ENCODE data around the gene MROH7. TPM values are rescaled to one million over a fixed set of nuclear protein-coding genes. Genes with fewer than 3 reads are reported as not detected.

The MROH7 gene
- polyA plus RNA-seq, 1 donor from 2014 or later, result not detected

DNA sequence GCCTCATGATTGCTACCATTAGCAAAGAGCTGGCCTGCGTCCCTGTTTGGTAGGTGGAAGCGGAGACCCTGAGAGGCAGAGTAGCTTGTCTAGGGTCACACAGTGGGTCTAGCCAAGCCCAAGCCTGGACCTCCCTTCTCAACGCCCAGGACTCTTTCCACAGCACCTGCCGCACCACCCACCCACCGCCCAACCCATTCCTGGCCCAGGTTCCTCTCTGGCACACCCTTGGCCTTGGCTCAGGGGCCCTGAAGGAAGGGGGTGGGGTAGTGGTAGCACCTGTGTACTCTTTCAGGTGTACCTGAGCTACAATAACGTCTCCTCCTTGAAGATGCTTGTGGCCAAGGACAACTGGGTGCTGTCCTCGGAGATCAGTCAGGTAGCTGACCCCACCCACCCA, 37.5 kb upstream of the MROH7 start:
- Histone ChIP-seq H3K9me3 (ENCODE audit: low read length) (no peaks in the 10 kb centered on the region), H4K20me1 (ENCODE audit: insufficient read depth) (no peaks in the 10 kb centered on the region), H3K9me2 (ENCODE audit: insufficient read depth, low read length) (no peaks in the 10 kb centered on the region), H3K27ac (ENCODE audit: low read length) (no peak overlapping the region), H3K9ac (ENCODE audit: low read length) (no peak overlapping the region), H3K27me3 (ENCODE audit: insufficient read depth, low read depth, low read length) (no peaks in the 10 kb centered on the region), H3K36me3 (ENCODE audit: insufficient read depth, low read length) (no peaks in the 10 kb centered on the region), H3K4me2 (ENCODE audit: low read length) (no peak overlapping the region), H3K4me3 (ENCODE audit: low read length) (no peak overlapping the region), H2AFZ (ENCODE audit: low read depth, low read length) (no peak overlapping the region), H3F3A (ENCODE audit: insufficient read depth, low read length, poor library complexity, severe bottlenecking) (no peaks in the 10 kb centered on the region), H3K79me2 (replicated peaks; ENCODE audit: insufficient read depth, low read length) (no peaks in the 10 kb centered on the region)
- TF ChIP-seq, protein P1, sequence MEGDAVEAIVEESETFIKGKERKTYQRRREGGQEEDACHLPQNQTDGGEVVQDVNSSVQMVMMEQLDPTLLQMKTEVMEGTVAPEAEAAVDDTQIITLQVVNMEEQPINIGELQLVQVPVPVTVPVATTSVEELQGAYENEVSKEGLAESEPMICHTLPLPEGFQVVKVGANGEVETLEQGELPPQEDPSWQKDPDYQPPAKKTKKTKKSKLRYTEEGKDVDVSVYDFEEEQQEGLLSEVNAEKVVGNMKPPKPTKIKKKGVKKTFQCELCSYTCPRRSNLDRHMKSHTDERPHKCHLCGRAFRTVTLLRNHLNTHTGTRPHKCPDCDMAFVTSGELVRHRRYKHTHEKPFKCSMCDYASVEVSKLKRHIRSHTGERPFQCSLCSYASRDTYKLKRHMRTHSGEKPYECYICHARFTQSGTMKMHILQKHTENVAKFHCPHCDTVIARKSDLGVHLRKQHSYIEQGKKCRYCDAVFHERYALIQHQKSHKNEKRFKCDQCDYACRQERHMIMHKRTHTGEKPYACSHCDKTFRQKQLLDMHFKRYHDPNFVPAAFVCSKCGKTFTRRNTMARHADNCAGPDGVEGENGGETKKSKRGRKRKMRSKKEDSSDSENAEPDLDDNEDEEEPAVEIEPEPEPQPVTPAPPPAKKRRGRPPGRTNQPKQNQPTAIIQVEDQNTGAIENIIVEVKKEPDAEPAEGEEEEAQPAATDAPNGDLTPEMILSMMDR (IDR thresholded peaks at IDR 0.05; ENCODE audit: poor library complexity, severe bottlenecking), result no peak
- TF ChIP-seq EZH2 (IDR thresholded peaks at IDR 0.05; ENCODE audit: borderline replicate concordance, insufficient read depth, low read length, poor library complexity, severe bottlenecking) (no peak), SMC3 (conservative IDR thresholded peaks at IDR 0.05; ENCODE audit: poor library complexity) (no peak), RAD21 (conservative IDR thresholded peaks at IDR 0.05) (no peak), POLR2AphosphoS5 (IDR thresholded peaks at IDR 0.05) (no peak), MXI1 (conservative IDR thresholded peaks at IDR 0.05; ENCODE audit: poor library complexity, severe bottlenecking) (no peak), TAF1 (IDR thresholded peaks at IDR 0.05; ENCODE audit: low read depth) (no peak), EP300 (conservative IDR thresholded peaks at IDR 0.05; ENCODE audit: poor library complexity, severe bottlenecking) (no peak)
- TF ChIP-seq, protein P2, sequence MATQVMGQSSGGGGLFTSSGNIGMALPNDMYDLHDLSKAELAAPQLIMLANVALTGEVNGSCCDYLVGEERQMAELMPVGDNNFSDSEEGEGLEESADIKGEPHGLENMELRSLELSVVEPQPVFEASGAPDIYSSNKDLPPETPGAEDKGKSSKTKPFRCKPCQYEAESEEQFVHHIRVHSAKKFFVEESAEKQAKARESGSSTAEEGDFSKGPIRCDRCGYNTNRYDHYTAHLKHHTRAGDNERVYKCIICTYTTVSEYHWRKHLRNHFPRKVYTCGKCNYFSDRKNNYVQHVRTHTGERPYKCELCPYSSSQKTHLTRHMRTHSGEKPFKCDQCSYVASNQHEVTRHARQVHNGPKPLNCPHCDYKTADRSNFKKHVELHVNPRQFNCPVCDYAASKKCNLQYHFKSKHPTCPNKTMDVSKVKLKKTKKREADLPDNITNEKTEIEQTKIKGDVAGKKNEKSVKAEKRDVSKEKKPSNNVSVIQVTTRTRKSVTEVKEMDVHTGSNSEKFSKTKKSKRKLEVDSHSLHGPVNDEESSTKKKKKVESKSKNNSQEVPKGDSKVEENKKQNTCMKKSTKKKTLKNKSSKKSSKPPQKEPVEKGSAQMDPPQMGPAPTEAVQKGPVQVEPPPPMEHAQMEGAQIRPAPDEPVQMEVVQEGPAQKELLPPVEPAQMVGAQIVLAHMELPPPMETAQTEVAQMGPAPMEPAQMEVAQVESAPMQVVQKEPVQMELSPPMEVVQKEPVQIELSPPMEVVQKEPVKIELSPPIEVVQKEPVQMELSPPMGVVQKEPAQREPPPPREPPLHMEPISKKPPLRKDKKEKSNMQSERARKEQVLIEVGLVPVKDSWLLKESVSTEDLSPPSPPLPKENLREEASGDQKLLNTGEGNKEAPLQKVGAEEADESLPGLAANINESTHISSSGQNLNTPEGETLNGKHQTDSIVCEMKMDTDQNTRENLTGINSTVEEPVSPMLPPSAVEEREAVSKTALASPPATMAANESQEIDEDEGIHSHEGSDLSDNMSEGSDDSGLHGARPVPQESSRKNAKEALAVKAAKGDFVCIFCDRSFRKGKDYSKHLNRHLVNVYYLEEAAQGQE (IDR thresholded peaks at IDR 0.05; ENCODE audit: borderline replicate concordance), result no peak

DNA sequence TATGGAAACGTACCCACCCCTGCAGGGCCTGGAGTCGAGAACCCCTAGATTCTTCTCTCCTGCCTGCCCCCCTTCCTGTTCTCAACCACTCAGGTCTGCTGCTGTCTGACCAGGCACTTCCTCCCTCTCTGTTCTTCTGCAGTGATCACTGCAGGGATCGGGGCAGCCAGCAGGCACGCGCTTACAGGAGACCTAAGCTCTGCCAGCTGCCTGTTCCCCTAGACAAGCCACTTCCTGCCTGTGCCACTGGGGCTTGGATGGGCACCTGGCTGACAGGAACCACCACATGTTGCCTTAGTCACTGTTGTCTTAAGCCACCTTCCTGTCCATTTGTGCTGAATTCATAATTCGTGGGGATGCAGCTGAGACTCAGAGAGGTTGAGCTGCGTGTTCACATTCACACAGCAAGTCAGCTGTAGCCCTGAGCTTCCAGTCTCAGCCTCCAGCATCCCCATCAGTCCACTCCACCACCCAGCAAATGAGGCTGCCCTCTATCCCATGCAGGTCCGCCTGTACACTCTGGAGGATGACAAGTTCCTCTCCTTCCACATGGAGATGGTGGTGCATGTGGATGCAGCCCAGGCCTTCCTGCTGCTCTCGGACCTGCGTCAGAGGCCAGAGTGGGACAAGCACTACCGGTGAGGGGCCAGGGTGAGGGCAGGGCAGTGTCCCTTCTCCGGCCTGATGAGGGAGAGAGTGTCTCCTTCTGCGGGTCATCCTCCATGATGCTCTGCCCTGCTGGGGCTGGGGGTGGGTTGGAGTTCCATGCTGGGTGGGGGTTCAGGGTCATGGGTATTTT, 36.8 kb upstream of the MROH7 start:
- no peak overlapping the region for H3K9ac ChIP-seq (ENCODE audit: low read length)
- no peaks in the 10 kb centered on the region for H3F3A ChIP-seq (ENCODE audit: insufficient read depth, low read length, poor library complexity, severe bottlenecking)
- no peak overlapping the region for H3K4me2 ChIP-seq (ENCODE audit: low read length)
- no peaks in the 10 kb centered on the region for H3K79me2 ChIP-seq (replicated peaks; ENCODE audit: insufficient read depth, low read length)
- H3K4me3 ChIP-seq (ENCODE audit: low read length), result no peak overlapping the region
- H4K20me1 ChIP-seq (ENCODE audit: insufficient read depth), result no peaks in the 10 kb centered on the region
- no peaks in the 10 kb centered on the region for H3K27me3 ChIP-seq (ENCODE audit: insufficient read depth, low read depth, low read length)
- H2AFZ ChIP-seq (ENCODE audit: low read depth, low read length), result no peak overlapping the region
- no peaks in the 10 kb centered on the region for H3K9me2 ChIP-seq (ENCODE audit: insufficient read depth, low read length)
- H3K9me3 ChIP-seq (ENCODE audit: low read length), result no peaks in the 10 kb centered on the region
- TF ChIP-seq RAD21 (conservative IDR thresholded peaks at IDR 0.05), result no peak
- no peak for TF ChIP-seq EZH2 (IDR thresholded peaks at IDR 0.05; ENCODE audit: borderline replicate concordance, insufficient read depth, low read length, poor library complexity, severe bottlenecking)
- no peak for TF ChIP-seq SMC3 (conservative IDR thresholded peaks at IDR 0.05; ENCODE audit: poor library complexity)
- no peak for TF ChIP-seq EP300 (conservative IDR thresholded peaks at IDR 0.05; ENCODE audit: poor library complexity, severe bottlenecking)
- TF ChIP-seq, protein P2 (IDR thresholded peaks at IDR 0.05; ENCODE audit: borderline replicate concordance), result no peak
- TF ChIP-seq, protein P1 (IDR thresholded peaks at IDR 0.05; ENCODE audit: poor library complexity, severe bottlenecking), result no peak
- TF ChIP-seq TAF1 (IDR thresholded peaks at IDR 0.05; ENCODE audit: low read depth), result no peak
- no peak for TF ChIP-seq POLR2AphosphoS5 (IDR thresholded peaks at IDR 0.05)
- TF ChIP-seq MXI1 (conservative IDR thresholded peaks at IDR 0.05; ENCODE audit: poor library complexity, severe bottlenecking), result no peak
- H3K36me3 ChIP-seq (ENCODE audit: insufficient read depth, low read length), result no peaks in the 10 kb centered on the region
- H3K27ac ChIP-seq (ENCODE audit: low read length), result no peak overlapping the region

Data from neural cell (in vitro differentiated cells).